Stomach (tissue), 4 donors: ENCODE data around the gene SIM1.

ENCODE experiments used
- EP300 ChIP-seq: sonication (generic); formaldehyde crosslinking; IDR thresholded peaks from one replicate; pipeline ENCODE4 v1.6.1; 2017; ENCODE audit warnings: antibody characterized with exemption
- POLR2A ChIP-seq, 4 donors: fragments of 450-650 bp; IDR thresholded peaks; one replicate each; pipeline ENCODE4 v1.6.1; 2016; ENCODE audit warnings: antibody characterized with exemption in 4 of 4, control low read depth in 2 of 4, mild to moderate bottlenecking in 1 of 4, moderate library complexity in 1 of 4
- TF ChIP-seq, protein P1 (sequence below), 7 experiments: fragments of 450-650 bp in 4 of 7; fragments of 200-600 bp in 3 of 7; sonication (generic) in 3 of 7; IDR thresholded peaks; one replicate each; pipeline ENCODE4 v1.5.1; 2016 to 2019; ENCODE audit warnings: antibody characterized with exemption in 7 of 7, control low read depth in 2 of 7, mild to moderate bottlenecking in 1 of 7

DNA sequence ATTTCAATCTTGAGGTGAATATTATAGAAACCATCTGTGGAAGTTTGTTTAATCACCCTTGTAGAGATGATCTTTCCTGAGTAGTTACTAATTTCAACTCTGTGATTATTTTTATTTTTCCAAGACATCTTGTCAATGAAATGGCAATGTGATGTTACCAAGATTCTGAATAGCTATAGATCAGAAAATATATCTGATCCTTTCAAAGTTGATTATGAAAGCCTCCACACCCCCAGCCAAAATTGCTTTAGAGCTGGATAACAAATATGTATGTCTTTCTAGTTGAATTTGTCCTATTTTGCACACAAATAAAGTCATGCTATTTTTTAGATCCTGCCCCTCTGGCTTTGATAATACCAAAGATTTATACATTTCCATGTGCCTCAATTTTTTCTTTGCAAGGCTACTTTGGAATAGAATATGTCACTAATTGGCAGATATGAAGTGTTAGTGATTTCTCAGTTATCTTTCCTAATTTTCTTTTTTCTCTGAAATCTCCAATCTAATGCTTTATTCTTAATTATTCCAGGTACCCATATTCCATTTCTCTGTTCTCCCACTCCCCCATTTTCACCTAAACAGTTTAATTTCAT, 5.0 kb downstream of the SIM1 start:
- no peak for TF ChIP-seq POLR2A (IDR thresholded peaks at IDR 0.05)
- TF ChIP-seq EP300, result no peak
- TF ChIP-seq, protein P1, sequence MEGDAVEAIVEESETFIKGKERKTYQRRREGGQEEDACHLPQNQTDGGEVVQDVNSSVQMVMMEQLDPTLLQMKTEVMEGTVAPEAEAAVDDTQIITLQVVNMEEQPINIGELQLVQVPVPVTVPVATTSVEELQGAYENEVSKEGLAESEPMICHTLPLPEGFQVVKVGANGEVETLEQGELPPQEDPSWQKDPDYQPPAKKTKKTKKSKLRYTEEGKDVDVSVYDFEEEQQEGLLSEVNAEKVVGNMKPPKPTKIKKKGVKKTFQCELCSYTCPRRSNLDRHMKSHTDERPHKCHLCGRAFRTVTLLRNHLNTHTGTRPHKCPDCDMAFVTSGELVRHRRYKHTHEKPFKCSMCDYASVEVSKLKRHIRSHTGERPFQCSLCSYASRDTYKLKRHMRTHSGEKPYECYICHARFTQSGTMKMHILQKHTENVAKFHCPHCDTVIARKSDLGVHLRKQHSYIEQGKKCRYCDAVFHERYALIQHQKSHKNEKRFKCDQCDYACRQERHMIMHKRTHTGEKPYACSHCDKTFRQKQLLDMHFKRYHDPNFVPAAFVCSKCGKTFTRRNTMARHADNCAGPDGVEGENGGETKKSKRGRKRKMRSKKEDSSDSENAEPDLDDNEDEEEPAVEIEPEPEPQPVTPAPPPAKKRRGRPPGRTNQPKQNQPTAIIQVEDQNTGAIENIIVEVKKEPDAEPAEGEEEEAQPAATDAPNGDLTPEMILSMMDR (IDR thresholded peaks at IDR 0.05), result no peak
